ENCODE measurements around the gene CDT1.
"Not testable (repeated sequence)": the region's sequence is repeated elsewhere in the genome, so short reads cannot be mapped to it uniquely, and the experiment has no call there.

CDT1 gene

GRCh38 chr16:88769617-88770460 is 33.8 kb upstream of the CDT1 start:
- DNase-seq (peak; percentile 57), ATAC-seq (peak; percentile 53)

GRCh38 chr16:88770461-88771293 is 32.9 kb upstream of the CDT1 start:
- peak; percentile 55 for ATAC-seq
- DNase-seq = peak; percentile 52

- ATAC-seq = no peak
- no peak for DNase-seq
Measured at GRCh38 chr16:88771294-88771772, 32.3 kb upstream of the CDT1 start.

GRCh38 chr16:88771781-88772180 is 31.8 kb upstream of the CDT1 start:
- not testable (repeated sequence) for ATAC-seq, DNase-seq

- ATAC-seq = no peak
- no peak for DNase-seq
Measured at GRCh38 chr16:88772871-88773811, 30.4 kb upstream of the CDT1 start.

- DNase-seq = no peak
- no peak for ATAC-seq
Measured at GRCh38 chr16:88773812-88774291, 29.7 kb upstream of the CDT1 start.

GRCh38 chr16:88774544-88775393 is 28.8 kb upstream of the CDT1 start:
- no peak for ATAC-seq

GRCh38 chr16:88775825-88776224 is 27.8 kb upstream of the CDT1 start:
- ATAC-seq (no peak), DNase-seq (no peak)

More at GRCh38 chr16:88774544-88775393, 28.8 kb upstream of the CDT1 start:
- DNase-seq = no peak

- DNase-seq (no peak), ATAC-seq (no peak)
Measured at GRCh38 chr16:88777471-88778270, 25.9 kb upstream of the CDT1 start.

- ATAC-seq = no peak
- DNase-seq = no peak
Measured at GRCh38 chr16:88778271-88778525, 25.4 kb upstream of the CDT1 start.

- DNase-seq (no peak), ATAC-seq (no peak)
Measured at GRCh38 chr16:88778541-88779065, 25.0 kb upstream of the CDT1 start.

- no peak for ATAC-seq
- DNase-seq = no peak
Measured at GRCh38 chr16:88779406-88780141, 24.0 kb upstream of the CDT1 start.

- peak; percentile 10 for DNase-seq
- no peak for ATAC-seq
Measured at GRCh38 chr16:88780142-88781062, 23.2 kb upstream of the CDT1 start.

- DNase-seq (peak; percentile 72), ATAC-seq (peak; percentile 62)
Measured at GRCh38 chr16:88781140-88782077, 22.2 kb upstream of the CDT1 start.

- peak; percentile 81 for DNase-seq
Measured at GRCh38 chr16:88782454-88783390, 20.9 kb upstream of the CDT1 start.

More at GRCh38 chr16:88782454-88783390, 20.9 kb upstream of the CDT1 start:
- ATAC-seq = peak; percentile 82

All from stimulated activated naive CD8-positive, alpha-beta T cell treated with anti-CD3 and anti-CD28 coated beads, Interleukin-15, Interleukin-2, amounts not matched to agents 100 U/mL and 50 U/mL, for 24 hours (primary cell).